Stimulated activated CD4-positive, alpha-beta T cell treated with anti-CD3 and anti-CD28 coated beads, Interleukin-15, amount 100 ng/mL, for 48 hours (primary cell): Measurements from ENCODE around the gene NRN1L.

Source experiments
- DNase-seq, 2 donors: peaks; one replicate each; pipeline ENCODE4 v3.0.0-alpha.2; 2020; ENCODE audit warnings: low read depth in 2 of 2

Gene NRN1L

GRCh38 chr16:67935402-67936123 lies 50.9 kb downstream of the NRN1L start:
- DNase-seq: peak; percentile 94 to 97
